A549 (cell line): Measurements from ENCODE around the gene FRRS1L. TPM values are rescaled to one million over a fixed set of nuclear protein-coding genes. Genes with fewer than 3 reads are reported as not detected.

Experiments
- ATAC-seq, 2 experiments: fragments of 200-7000 bp in 1 of 2; fragments of >200 bp in 1 of 2; cut with Nextera tagmentation in 1 of 2; cut with Tn5 transposase in 1 of 2; 3 replicates each; pipeline versions ENCODE4 v1.8.0 to v1.9.1; 2018 to 2020; ENCODE audit warnings: mild to moderate bottlenecking in 1 of 2, moderate library complexity in 1 of 2
- CTCF ChIA-PET: fragments of 300-600 bp; sonication (Branson Sonifier 250); formaldehyde crosslinking; extraction: SDS; loops from one replicate; lab custom pipeline; 2021; ENCODE audit warnings: antibody characterized with exemption, inconsistent platforms; lab: Yijun Ruan, JAX
- POLR2A ChIA-PET: fragments of 350-600 bp; formaldehyde crosslinking; extraction: SDS; loops from one replicate; lab custom pipeline; 2021; ENCODE audit warnings: antibody characterized with exemption, inconsistent platforms; lab: Yijun Ruan, JAX
- DNase-seq, 2 experiments: peaks; one replicate each; pipeline versions ENCODE4 v3.0.0 to v3.0.0-alpha.2; 2011 to 2016; ENCODE audit warnings: low read depth in 1 of 2, low spot score in 1 of 2
- FAIRE-seq: peaks from 2 replicates; lab custom pipeline; 2011; peaks lifted over from hg19 to GRCh38; lab: Jason Lieb, UNC
- H3K27ac ChIP-seq, 2 experiments: fragments of >200 bp; sonication (Bioruptor Twin); formaldehyde crosslinking; 3 replicates each; pipeline ENCODE4 v1.5.1; 2016 to 2017
- H3K4me1 ChIP-seq: fragments of >200 bp; sonication (Bioruptor Twin); formaldehyde crosslinking; 3 replicates; pipeline ENCODE4 v1.6.1; 2016
- H3K4me2 ChIP-seq: fragments of >200 bp; sonication (Bioruptor Twin); formaldehyde crosslinking; 3 replicates; pipeline ENCODE4 v1.6.1; 2016
- H3K4me3 ChIP-seq: fragments of >200 bp; sonication (Bioruptor Twin); formaldehyde crosslinking; 3 replicates; pipeline ENCODE4 v1.5.1; 2016
- H3K9me3 ChIP-seq: fragments of >200 bp; sonication (Bioruptor Twin); formaldehyde crosslinking; 3 replicates; pipeline ENCODE4 v1.6.1; 2016
- CBX2 ChIP-seq: fragments of 200-600 bp; sonication (generic); IDR thresholded peaks from 2 replicates; pipeline ENCODE4 v1.6.1; 2016; ENCODE audit warnings: low read depth, mild to moderate bottlenecking, borderline replicate concordance
- CEBPB ChIP-seq, 2 experiments: fragments of >200 bp in 1 of 2; sonication (Bioruptor Twin) in 1 of 2; formaldehyde crosslinking in 1 of 2; IDR thresholded peaks; 2 replicates each; pipeline ENCODE4 v1.6.1; 2012 to 2016
- CHD4 ChIP-seq: fragments of 200-600 bp; sonication (generic); IDR thresholded peaks from 2 replicates; pipeline ENCODE4 v1.6.1; 2016; ENCODE audit warnings: antibody characterized with exemption, mild to moderate bottlenecking, borderline replicate concordance
- EHF ChIP-seq: fragments of 250-450 bp; sonication (Bioruptor Pico); IDR thresholded peaks from 2 replicates; pipeline ENCODE4 v1.5.0; 2020; ENCODE audit warnings: mild to moderate bottlenecking
- EHMT2 ChIP-seq: fragments of 200-600 bp; sonication (generic); IDR thresholded peaks from 2 replicates; pipeline ENCODE4 v1.6.1; 2016; ENCODE audit warnings: antibody characterized with exemption, low read depth, mild to moderate bottlenecking, moderate library complexity
- EP300 ChIP-seq, 2 experiments: fragments of >200 bp; sonication (Bioruptor Twin); formaldehyde crosslinking; IDR thresholded peaks; 2 replicates in 1 of 2; 3 replicates in 1 of 2; pipeline ENCODE4 v1.6.1; 2016 to 2017
- FOSB ChIP-seq: fragments of 250-450 bp; sonication (Bioruptor Pico); IDR thresholded peaks from 2 replicates; pipeline ENCODE4 v1.5.0; 2020; ENCODE audit warnings: mild to moderate bottlenecking, moderate library complexity
- FOXS1 ChIP-seq: fragments of 250-450 bp; sonication (Bioruptor Pico); IDR thresholded peaks from 2 replicates; pipeline ENCODE4 v1.5.0; 2020; ENCODE audit warnings: mild to moderate bottlenecking, moderate library complexity
- GATA3 ChIP-seq: IDR thresholded peaks from 2 replicates; pipeline ENCODE4 v1.6.1; 2012; ENCODE audit warnings: borderline replicate concordance
- HEYL ChIP-seq: fragments of 250-450 bp; sonication (Bioruptor Pico); IDR thresholded peaks from 2 replicates; pipeline ENCODE4 v1.8.0; 2021; ENCODE audit warnings: mild to moderate bottlenecking, moderate library complexity
- JUN ChIP-seq, 2 experiments: fragments of >200 bp; sonication (Bioruptor Twin); formaldehyde crosslinking; IDR thresholded peaks; 2 replicates in 1 of 2; 3 replicates in 1 of 2; pipeline ENCODE4 v1.6.1; 2016 to 2017
- MAFK ChIP-seq: fragments of 450-650 bp; IDR thresholded peaks from 2 replicates; pipeline ENCODE4 v1.6.1; 2014; ENCODE audit not compliant: partially characterized antibody
- MAZ ChIP-seq: fragments of 150-350 bp; IDR thresholded peaks from 2 replicates; pipeline ENCODE4 v1.6.1; 2014; ENCODE audit warnings: antibody characterized with exemption, low read depth, low read length, borderline replicate concordance
- PHF8 ChIP-seq: fragments of 200-600 bp; sonication (generic); IDR thresholded peaks from 2 replicates; pipeline ENCODE4 v1.6.1; 2016; ENCODE audit warnings: low read depth, mild to moderate bottlenecking, antibody characterized with exemption, moderate library complexity, borderline replicate concordance
- RFX5 ChIP-seq: fragments of 450-650 bp; IDR thresholded peaks from 2 replicates; pipeline ENCODE4 v1.7.1; 2014; ENCODE audit warnings: antibody characterized with exemption, mild to moderate bottlenecking, moderate library complexity
- RNF2 ChIP-seq: fragments of 200-600 bp; sonication (generic); IDR thresholded peaks from 2 replicates; pipeline ENCODE4 v1.6.1; 2016; ENCODE audit warnings: low read depth, mild to moderate bottlenecking, antibody characterized with exemption, moderate library complexity, borderline replicate concordance
- TFCP2L1 ChIP-seq: fragments of 250-450 bp; sonication (Bioruptor Pico); IDR thresholded peaks from 2 replicates; pipeline ENCODE4 v1.5.0; 2021; ENCODE audit warnings: mild to moderate bottlenecking
- TP53 ChIP-seq: fragments of 250-450 bp; sonication (Bioruptor Pico); IDR thresholded peaks from 2 replicates; pipeline ENCODE4 v1.5.0; 2021; ENCODE audit warnings: mild to moderate bottlenecking, moderate library complexity
- ZC3H11A ChIP-seq: fragments of 450-650 bp; IDR thresholded peaks from 2 replicates; pipeline ENCODE4 v1.6.1; 2014; ENCODE audit warnings: antibody characterized with exemption, mild to moderate bottlenecking
- ZSCAN20 ChIP-seq: fragments of 250-450 bp; sonication (Bioruptor Pico); IDR thresholded peaks from 2 replicates; pipeline ENCODE4 v1.8.0; 2022; ENCODE audit warnings: mild to moderate bottlenecking, moderate library complexity
- WGBS: methylation state at CpG from one replicate; pipeline ENCODE4 v1.1.6; 2017; ENCODE audit errors: missing lambda C conversion rate; 5-methylcytosine and 5-hydroxymethylcytosine counted together
- polyA plus RNA-seq, 4 experiments: library from polyadenylated mRNA; depleted of rRNA in 3 of 4; stranded (reverse); fragments of >200 nt; fragmentation: RNase III in 1 of 4; extraction: RNeasy Plus Mini Kit Qiagen cat#74134 plus additional on column Dnase treatment in 1 of 4; gene quantifications; 2 replicates in 3 of 4; 3 replicates in 1 of 4; pipeline ENCODE4 v1.2.3, GENCODE V29; 2011 to 2017
- TF ChIP-seq, protein P1 (sequence below): fragments of >200 bp; sonication (Bioruptor Twin); formaldehyde crosslinking; IDR thresholded peaks from 3 replicates; pipeline ENCODE4 v1.5.1; 2016
- TF ChIP-seq, protein P2 (sequence below): fragments of 150-350 bp; IDR thresholded peaks from 2 replicates; pipeline ENCODE4 v1.6.1; 2014; ENCODE audit warnings: low read depth, mild to moderate bottlenecking, low read length

The FRRS1L gene
- polyA plus RNA-seq, 2 of the 4 experiments (the other 2 are of a cell fraction) = 0.54 to 1.5 TPM

DNA sequence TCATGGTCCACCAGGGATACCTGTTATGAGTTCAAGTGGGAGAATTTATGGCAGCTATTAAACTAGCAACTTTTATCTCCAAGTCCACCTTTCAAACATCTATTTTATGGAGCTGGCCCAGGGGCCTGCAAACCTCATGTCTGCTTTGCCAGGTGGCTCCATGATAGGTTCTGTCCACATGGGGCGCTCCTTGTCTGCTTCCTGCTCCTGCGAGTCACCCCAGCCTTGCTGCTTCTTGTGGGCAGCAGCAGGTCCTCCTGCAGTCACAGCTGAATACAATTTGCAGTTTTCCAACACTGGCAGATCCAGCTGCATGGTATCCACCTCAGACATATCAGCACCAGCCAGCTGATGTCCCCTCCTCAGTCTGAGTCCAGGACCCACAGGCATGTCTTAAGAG lies 39.6 kb upstream of the FRRS1L start:
- ATAC-seq = no peak
- CTCF ChIA-PET = interaction anchor here (0.6 to 1.3 kb wide), 5 partner anchors 13 to 697 kb away, joined by 3 to 5 read pairs (median 4); no protein-coding TSS in a partner anchor
- peak in 1 of 2 experiments; percentile 21 for DNase-seq

DNA sequence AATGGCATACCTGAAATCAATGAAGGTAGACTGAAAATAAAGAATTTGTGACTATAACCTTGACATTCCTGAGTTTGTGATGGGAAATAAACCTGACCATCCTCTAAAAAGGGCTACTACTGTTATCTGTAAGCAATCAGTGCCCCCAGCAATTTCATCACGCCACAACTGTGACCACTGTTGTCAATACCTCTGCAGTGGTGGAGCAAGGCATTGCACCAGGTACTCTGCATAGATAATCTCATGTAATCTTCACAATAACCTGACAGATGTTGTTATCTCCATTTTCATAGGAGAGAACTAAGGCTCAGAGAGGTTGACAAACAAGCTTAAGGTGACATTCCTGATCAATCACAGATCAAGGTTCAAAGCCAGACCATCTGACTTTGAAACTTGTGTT lies 38.5 kb upstream of the FRRS1L start:
- CTCF ChIA-PET = interaction anchor here (0.7 to 3.7 kb wide), 5 partner anchors 9 to 22 kb away, joined by 3 to 13 read pairs (median 4); no protein-coding TSS in a partner anchor
- TF ChIP-seq RNF2 (no peak), ZSCAN20 (CRISPR knock-in tag) (no peak), MAZ (no peak), JUN (IDR thresholded peaks at IDR 0.05) (no peak), CHD4 (no peak), FOXS1 (CRISPR knock-in tag) (no peak), MAFK (no peak), RFX5 (no peak), TFCP2L1 (CRISPR knock-in tag) (no peak), GATA3 (no peak), TP53 (CRISPR knock-in tag) (no peak), EHF (CRISPR knock-in tag) (no peak), EP300 (IDR thresholded peaks at IDR 0.05) (no peak), FOSB (CRISPR knock-in tag) (no peak), CEBPB (IDR thresholded peaks at IDR 0.05) (no peak), HEYL (CRISPR knock-in tag) (no peak), PHF8 (no peak), CBX2 (no peak)
- TF ChIP-seq, protein P1, sequence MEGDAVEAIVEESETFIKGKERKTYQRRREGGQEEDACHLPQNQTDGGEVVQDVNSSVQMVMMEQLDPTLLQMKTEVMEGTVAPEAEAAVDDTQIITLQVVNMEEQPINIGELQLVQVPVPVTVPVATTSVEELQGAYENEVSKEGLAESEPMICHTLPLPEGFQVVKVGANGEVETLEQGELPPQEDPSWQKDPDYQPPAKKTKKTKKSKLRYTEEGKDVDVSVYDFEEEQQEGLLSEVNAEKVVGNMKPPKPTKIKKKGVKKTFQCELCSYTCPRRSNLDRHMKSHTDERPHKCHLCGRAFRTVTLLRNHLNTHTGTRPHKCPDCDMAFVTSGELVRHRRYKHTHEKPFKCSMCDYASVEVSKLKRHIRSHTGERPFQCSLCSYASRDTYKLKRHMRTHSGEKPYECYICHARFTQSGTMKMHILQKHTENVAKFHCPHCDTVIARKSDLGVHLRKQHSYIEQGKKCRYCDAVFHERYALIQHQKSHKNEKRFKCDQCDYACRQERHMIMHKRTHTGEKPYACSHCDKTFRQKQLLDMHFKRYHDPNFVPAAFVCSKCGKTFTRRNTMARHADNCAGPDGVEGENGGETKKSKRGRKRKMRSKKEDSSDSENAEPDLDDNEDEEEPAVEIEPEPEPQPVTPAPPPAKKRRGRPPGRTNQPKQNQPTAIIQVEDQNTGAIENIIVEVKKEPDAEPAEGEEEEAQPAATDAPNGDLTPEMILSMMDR = no peak
- TF ChIP-seq, protein P2, sequence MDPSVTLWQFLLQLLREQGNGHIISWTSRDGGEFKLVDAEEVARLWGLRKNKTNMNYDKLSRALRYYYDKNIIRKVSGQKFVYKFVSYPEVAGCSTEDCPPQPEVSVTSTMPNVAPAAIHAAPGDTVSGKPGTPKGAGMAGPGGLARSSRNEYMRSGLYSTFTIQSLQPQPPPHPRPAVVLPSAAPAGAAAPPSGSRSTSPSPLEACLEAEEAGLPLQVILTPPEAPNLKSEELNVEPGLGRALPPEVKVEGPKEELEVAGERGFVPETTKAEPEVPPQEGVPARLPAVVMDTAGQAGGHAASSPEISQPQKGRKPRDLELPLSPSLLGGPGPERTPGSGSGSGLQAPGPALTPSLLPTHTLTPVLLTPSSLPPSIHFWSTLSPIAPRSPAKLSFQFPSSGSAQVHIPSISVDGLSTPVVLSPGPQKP = no peak
- DNase-seq (no peak), FAIRE-seq (no peak), ATAC-seq (peak in 1 of 2 experiments; percentile 30; a peak in 1 of 6 replicates)
- H3K9me3 ChIP-seq = no peaks in the 10 kb centered on the region
- WGBS = 29% methylated on average over 1 of the region's 1 CpG
- H3K4me3 ChIP-seq = no peak overlapping the region
- POLR2A ChIA-PET = no interaction called here
- no peak overlapping the region for H3K4me2 ChIP-seq
- no peak overlapping the region for H3K27ac ChIP-seq
- H3K4me1 ChIP-seq = no peaks in the 10 kb centered on the region

More for the DNA sequence above, 39.6 kb upstream of the FRRS1L start:
- Histone ChIP-seq H3K4me2 (no peak overlapping the region), H3K4me3 (no peak overlapping the region), H3K9me3 (no peaks in the 10 kb centered on the region), H3K27ac (no peak overlapping the region), H3K4me1 (no peaks in the 10 kb centered on the region)
- 71% methylated on average over 1 of the region's 2 CpGs for whole genome bisulfite sequencing
- POLR2A ChIA-PET = no interaction called here
- no peak for FAIRE-seq
- TF ChIP-seq GATA3 (no peak), EHMT2 (no peak), ZC3H11A (no peak)
